ENCODE results near the gene AXIN2.

Gene AXIN2, protein sequence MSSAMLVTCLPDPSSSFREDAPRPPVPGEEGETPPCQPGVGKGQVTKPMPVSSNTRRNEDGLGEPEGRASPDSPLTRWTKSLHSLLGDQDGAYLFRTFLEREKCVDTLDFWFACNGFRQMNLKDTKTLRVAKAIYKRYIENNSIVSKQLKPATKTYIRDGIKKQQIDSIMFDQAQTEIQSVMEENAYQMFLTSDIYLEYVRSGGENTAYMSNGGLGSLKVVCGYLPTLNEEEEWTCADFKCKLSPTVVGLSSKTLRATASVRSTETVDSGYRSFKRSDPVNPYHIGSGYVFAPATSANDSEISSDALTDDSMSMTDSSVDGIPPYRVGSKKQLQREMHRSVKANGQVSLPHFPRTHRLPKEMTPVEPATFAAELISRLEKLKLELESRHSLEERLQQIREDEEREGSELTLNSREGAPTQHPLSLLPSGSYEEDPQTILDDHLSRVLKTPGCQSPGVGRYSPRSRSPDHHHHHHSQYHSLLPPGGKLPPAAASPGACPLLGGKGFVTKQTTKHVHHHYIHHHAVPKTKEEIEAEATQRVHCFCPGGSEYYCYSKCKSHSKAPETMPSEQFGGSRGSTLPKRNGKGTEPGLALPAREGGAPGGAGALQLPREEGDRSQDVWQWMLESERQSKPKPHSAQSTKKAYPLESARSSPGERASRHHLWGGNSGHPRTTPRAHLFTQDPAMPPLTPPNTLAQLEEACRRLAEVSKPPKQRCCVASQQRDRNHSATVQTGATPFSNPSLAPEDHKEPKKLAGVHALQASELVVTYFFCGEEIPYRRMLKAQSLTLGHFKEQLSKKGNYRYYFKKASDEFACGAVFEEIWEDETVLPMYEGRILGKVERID

DNA sequence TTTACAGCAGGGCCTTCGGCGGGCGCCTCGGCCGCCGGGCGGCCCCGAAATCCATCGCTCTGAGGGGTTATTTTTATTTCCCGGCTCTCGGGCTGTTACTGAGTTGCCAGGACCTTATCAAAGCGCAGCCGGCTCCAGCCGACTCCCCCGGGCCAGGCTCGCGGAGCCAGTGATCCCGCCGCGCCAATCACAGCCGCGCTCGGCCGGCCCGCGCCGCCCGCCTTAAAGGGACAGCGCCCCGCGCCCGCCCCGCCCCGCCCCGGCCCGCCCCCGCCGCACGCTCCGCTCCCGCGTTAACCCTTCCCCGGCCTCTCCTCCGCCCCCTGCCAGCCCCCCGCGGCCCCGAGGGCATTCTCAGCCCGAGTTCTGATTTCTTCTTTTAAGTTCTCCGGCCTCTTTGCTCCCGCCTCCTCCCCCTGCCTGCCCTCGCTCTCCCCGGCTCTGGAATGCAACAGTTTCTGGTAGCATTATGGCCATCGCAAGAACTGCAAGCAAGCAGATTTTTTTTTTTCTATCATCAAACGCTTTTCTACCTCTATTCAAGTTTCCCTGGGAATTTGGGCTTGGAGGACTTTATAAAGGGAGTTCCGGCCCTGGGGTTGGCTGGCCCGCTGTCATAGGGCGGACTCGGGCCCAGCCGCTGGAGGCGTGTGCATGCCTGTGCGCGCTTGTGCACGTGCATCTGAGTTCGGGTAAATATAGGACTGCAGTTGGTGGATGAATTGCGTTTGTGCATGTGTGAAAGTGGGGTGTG lies at the start of gene AXIN2:
Gene AXIN2, minus strand, starts transcription at position 197 of the 754 bp plus-strand sequence. CDS start 3,028 bp downstream, outside the sequence.
- peak; percentile 92 for DNase-seq (ENCODE audit: low read depth)

DNA sequence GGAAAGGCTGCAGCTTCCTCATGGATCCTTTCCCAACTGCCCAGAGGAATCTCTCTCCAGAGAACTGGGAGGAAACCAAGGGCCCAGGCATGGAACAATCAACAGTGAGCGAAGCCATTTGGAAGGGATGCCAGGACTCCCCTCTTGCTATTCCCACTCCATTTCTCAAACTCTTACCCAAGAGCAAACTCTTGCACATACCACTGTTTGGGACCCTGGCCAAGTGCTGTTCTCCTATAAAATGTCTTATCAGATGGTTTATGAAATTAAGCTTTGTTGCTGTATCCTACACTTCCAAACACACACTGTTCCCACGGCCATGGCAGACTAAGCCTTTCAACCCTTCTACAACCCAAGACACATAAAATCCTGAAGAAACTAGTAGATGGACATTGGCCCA lies 48.3 kb upstream of the AXIN2 start:
- peak; percentile 36 for DNase-seq (ENCODE audit: low read depth)

- DNase-seq (ENCODE audit: low read depth): no peak
Observed at GRCh38 chr17:65609286-65609685, 47.8 kb upstream of the AXIN2 start.

DNA sequence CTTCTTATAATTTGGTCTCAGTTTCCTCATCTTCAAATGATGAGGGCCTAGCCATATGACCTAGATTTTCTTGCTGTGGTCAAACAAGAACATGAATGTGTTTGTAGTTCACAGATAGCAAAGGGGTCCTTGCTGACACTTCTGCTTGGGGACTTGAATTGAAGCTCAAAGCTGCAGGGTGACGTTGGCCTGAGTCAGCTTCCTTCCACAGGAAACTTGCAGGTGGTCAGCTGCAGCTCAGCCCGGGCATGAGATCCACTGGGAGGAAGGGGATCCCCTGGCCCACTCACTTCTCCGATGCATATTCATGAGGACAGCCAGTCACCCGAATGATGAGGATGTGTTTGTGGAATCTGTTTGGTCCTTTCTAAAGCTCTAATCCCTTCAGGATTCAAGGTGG lies 42.6 kb upstream of the AXIN2 start:
- DNase-seq (ENCODE audit: low read depth): peak; percentile 25

- no peak for DNase-seq (ENCODE audit: low read depth)
Observed at GRCh38 chr17:65601881-65602280, 40.4 kb upstream of the AXIN2 start.

DNA sequence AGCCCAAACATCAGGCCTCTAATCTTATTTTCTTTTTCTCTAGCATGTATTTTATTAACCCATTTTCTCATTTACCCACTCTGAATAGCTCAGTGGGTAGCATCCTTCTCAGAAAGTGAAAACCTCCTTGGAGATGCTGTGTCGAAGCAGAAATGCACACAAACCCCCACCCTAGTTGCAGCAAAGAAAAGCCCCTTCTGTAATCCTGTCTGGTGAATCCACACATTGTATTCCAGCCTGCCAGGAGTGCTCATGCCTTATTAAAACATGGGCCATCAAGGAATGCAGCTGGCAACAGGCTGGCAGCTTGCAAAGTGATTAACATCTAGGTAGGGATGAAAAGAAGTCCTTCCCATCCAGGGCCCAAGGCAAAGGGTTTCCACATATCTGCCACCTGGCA lies 39.7 kb upstream of the AXIN2 start:
- no peak for DNase-seq (ENCODE audit: low read depth)

DNA sequence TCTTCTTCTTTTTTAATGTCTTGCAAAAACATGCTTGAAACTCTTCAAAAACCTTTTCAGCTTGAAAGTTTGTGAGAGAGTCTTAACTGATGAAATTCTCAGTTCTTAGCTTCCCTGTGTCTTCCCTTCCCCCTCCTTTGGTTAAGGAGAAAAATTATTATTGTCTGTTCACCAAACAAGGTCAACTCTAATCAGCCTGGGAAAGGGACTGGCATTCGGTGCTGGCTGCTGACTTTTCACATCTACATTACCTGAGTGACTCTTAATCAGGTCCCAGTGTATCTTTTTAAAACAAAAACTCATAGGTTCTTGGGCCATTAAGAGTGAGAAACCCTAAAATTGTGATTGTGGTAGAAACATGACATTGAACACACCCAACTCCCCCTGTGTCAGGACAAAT lies 39.1 kb upstream of the AXIN2 start:
- DNase-seq (ENCODE audit: low read depth): no peak

- no peak for DNase-seq (ENCODE audit: low read depth)
Observed at GRCh38 chr17:65599650-65600049, 38.2 kb upstream of the AXIN2 start.

- DNase-seq (ENCODE audit: low read depth): no peak
Observed at GRCh38 chr17:65598746-65599145, 37.3 kb upstream of the AXIN2 start.

DNA sequence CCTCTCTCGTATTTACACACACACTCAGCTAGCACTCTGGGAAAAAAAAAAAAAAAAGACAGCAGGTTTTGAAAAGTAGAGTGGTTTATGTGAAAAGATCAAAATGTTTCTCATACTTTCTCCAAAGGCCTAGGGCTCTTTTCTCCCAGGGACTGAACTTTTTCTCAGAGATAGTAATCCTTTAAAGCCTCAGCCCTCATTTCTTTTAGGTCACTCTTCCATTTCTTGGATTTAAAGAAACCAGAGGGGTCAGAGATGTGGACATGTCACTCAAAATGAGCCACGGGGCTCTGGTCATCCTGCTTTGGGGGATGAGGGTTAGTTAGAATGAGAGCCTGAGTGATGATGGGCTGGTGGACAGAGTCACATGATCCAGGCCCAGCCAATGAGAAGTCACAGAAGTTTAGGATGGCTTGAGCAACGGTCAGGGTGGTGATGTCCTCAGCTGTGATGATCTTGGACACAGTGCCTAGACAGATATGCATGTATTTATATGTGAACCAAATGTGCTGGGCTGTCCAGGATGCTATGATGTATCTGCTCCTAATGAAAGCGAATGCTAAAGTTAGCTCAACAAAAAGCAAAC lies 33.7 kb upstream of the AXIN2 start:
- DNase-seq (ENCODE audit: low read depth): peak; percentile 15

GRCh38 chr17:65593855-65594845 lies 32.7 kb upstream of the AXIN2 start:
- DNase-seq (ENCODE audit: low read depth): peak; percentile 36

DNA sequence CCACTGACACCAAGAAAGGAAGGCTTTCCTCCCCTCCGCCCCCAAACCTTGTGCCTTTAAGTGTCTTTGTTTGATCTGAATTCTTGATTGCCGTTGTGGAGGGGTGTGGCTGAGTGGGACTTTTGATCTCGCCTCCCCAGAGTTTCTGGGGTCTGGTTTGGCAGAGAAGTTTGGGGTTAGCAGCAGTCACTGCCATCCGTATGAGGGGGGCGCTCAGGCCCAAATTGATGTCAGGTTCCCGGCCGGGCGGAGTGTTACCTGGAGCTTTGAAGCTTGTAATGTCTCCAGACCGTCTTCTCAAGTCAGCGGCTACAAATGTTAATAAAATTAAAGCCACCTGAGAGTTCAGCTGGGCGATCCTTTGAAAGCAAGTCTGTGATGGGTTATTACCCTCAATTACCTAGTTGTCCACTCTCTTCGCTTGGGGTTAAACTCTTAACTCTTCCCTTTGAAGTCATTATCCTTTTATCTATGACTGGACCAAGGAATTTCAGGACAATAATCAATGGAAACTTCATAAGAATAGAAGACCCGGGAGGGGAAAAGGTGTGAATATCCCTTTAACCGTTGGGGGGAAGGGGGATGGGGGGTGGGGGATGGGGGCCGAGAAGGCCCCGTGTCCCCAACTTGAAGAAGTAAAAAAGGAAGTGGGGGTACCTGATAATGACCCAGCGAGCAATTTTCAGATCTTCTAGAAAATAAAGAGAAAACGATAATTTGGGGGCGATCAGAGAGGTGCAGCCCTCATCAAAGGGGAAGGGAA lies 31.8 kb upstream of the AXIN2 start:
- DNase-seq (ENCODE audit: low read depth): no peak

GRCh38 chr17:65592125-65592965 lies 30.9 kb upstream of the AXIN2 start:
- DNase-seq (ENCODE audit: low read depth): no peak

DNA sequence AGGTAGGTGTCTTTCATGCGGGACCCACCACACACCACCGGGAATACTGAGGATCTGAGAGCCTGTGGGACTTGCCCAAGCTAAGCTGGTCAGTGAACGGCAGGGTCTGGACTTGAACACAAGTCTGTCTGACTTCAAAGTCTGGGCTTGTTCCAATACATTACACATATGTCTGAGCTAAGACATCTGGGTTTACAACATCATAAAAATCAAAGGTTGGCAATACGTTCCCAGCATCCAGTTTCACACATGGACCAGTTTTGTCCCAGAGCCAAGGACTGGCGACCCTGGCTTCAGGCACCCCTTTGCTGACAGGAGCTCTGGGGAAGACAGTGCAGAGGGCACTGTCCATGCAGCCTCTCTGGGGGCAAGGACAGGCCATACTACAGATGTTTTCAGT lies 27.9 kb upstream of the AXIN2 start:
- DNase-seq (ENCODE audit: low read depth): peak; percentile 18

DNA sequence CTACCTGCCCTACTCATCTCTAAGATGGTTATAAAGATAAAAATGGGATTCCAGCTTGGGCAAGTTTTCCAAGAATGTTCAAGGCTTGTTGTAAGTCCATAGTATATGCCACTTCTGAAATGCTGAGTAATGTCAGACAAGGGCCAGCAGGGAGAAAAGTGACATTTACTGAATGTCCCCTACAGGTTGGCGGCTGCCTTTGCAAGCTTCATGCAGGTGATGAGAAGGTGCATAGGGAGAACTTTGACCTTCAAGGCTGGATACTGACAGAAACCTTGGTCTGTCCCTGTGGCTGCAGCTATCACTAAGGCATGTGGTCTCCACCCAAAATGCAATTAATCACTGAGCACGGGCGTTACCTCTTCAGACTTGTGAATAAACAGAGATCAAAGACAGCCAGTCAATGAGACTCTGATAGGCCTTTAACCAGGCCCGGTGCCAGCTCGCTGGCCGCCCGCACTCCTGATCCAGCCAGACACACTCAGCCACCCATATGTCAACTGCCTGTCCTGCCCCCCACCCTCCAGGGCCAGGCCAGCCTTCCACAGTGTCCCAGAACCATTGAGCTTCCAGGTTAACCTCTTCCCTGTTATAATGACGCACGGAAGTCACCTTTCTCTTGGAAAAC lies 26.8 kb upstream of the AXIN2 start:
- no peak for DNase-seq (ENCODE audit: low read depth)

GRCh38 chr17:65587534-65588180 lies 26.2 kb upstream of the AXIN2 start:
- no peak for DNase-seq (ENCODE audit: low read depth)

DNA sequence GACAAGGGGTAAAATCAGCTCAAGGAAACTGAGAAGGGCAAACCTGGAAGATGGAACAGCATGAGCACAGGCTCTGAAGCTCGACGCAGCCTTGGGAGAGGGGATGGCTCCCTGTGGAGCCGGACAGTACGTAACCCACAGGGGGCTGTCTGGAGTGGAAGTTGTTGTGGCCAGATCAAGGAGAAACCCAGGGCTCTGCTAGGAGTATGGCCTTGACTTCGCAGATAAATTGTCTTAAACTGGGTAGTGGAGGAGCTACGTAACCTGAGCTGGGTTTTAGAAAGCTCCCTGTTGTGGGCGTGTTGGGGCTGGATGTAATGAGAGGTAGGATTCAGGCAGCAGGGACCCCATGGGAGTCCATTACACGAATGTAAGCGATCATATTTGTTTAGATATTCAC lies 25.5 kb upstream of the AXIN2 start:
- DNase-seq (ENCODE audit: low read depth): no peak
